SIG-M5 treated with dmso at 0.1 percent for 504 hours (cell line): ENCODE measurements around the gene MSH6.
"Not testable (repeated sequence)": the region's sequence is repeated elsewhere in the genome, so short reads cannot be mapped to it uniquely, and the experiment has no call there.

Experiments used
- DNase-seq: peaks from one replicate; lab custom pipeline; 2025; ENCODE audit not compliant: unreplicated experiment; lab: John Stamatoyannopoulos, UW

The MSH6 gene

DNA sequence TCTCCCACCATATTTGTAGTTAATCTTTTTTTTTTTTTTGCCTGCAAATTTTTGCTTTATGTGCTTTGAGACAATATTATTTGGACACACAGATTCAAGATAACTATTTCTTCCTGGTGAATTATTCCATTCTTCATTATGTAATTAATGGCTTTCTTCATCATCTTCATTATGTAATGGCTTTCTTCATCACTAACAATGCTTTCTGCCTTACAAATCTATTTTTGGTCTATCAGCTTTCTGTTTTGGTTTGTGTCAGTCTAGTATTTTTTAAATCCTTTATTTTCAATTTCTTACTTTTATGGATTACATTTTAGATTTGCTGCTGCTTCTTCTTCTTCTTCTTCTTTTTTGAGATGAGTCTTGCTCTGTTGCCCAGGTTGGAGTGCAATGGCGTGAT is 60.5 kb downstream of the MSH6 start:
- DNase-seq, result no peak

DNA sequence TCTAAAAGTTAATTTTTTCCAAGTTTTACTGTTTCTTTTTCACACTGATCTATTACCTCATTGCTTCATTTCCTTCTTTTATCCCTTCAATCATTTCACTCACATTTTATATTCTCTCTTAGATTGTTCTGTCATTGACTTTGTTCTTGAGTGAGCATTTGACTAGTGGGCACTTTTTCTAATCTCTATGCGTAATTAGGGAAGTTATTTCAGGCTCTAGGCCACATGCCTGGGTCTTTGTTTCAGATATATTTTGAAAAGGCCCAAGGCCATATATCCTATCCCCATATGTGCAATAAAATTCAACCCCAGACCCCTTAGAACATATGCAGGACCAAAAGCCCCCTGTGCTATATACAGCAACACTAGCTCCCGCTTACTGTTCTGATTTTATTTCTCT is 61.2 kb downstream of the MSH6 start:
- DNase-seq, result no peak

DNA sequence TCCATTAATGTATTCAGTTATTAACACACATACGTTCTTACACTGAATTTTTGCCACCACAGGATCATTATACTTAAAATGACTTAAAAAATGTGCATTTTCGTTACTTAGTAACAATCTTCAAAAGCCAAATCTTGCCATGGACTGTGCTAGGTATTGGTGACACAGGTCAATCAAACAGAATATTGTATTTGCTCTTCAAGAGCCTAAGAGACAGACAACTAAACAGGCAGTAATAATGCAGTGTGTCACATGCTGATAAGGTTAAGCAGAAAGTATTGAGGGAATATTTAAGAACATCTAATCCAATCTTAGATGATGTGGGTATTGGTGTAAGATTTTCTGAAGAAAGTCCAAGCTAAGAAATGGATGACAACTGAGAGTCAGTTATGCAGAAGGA is 66.4 kb downstream of the MSH6 start:
- no peak for DNase-seq

DNA sequence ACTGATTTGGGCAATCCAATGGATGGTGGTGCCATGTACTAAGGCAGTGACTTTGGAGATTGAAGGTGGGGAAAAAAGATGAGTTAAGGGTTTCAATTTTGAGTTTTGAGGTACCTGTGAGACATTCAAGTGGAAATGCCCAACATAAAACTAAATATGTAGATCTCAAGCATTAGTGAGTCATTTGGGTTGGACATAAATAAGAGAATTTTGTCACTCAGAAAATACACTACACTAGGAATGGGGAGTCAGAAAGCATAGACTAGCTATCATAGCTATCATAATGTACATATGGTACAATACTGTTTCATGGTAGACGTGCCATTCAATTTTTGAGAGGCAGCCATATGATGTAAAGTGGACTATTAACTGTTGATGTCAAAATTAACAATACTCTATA is 67.3 kb downstream of the MSH6 start:
- DNase-seq, result no peak

DNA sequence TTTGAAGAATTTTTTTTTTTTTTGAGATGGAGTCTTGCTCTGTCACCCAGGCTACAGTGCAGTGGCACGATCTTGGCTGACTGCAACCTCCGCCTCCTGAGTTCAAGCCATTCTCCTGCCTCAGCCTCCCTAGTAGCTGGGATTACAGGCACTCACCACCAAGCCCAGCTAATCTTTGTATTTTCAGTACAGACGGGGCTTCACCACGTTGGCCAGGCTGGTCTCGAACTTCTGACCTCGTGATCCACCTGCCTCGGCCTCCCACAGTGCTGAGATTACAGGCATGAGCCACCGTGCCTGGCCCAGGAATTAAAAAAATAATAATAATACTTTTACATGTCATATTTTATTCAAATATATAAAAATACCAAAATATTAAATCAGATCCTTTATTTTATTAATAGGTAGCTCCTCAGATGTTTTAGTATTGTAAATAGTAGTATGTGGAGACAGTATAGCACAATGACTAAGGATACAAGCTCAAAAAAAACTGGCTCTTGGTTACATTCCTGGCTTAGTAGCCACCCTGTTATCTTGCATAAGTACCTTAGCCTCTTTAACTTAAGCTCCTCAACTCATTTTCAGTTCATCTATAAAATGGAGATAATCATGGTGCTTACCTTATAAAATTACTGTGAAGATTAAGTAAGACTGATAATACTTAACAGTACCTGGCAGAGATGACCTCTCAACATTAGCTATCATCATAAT is 70.3 kb downstream of the MSH6 start:
- not testable (repeated sequence) for DNase-seq
